ENCODE data around the gene SLC7A4.

DNA sequence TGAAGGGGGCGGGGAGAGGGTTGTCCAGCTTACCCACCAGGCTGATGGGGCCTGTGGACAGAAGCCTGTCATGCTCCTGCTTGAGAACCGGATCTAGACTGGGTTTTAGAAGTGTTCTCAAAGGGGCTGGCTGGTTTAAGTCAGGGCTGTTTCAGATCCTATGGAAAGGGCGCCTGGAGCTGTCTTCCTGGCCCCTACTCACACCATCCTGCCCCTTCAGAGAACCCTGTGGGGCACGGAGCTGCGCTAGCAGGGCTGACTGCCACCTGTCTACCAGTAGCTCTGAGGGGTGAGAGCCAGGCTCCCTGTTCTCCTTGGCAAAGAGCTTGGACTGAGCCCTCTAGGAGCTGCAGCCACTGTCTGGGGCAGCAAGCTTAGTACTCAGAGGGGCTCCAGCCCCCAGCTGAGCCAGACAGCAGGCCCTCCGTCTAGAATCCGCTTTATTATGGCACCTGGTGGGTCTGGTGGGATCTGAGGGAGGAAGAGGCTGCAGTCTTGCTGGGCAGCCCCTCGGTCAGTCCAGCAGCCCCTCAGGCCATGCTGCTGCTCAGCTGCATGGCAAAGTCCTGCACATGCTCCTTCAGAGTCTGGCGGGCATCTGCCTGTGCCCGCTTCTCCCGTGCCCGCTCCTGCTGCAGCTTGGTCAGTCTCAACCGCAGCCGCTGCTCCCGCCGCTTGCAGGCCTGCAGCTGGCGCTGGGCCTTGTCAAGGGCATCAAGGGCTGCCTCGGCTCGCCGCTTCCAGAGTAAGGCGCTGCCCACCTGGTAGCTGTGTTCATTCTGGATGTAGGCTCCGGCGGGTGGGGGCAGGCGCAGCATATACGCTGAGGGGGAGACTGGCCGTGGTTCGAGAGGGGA lies 32.8 kb downstream of the SLC7A4 start:
- TF ChIP-seq CTBP2 (IDR thresholded peaks at IDR 0.05; ENCODE audit: borderline replicate concordance, insufficient read depth, insufficient read length, low read length): no peak
- TF ChIP-seq CEBPB (IDR thresholded peaks at IDR 0.05; ENCODE audit: low read depth, low read length): no peak
- TF ChIP-seq, protein P1, sequence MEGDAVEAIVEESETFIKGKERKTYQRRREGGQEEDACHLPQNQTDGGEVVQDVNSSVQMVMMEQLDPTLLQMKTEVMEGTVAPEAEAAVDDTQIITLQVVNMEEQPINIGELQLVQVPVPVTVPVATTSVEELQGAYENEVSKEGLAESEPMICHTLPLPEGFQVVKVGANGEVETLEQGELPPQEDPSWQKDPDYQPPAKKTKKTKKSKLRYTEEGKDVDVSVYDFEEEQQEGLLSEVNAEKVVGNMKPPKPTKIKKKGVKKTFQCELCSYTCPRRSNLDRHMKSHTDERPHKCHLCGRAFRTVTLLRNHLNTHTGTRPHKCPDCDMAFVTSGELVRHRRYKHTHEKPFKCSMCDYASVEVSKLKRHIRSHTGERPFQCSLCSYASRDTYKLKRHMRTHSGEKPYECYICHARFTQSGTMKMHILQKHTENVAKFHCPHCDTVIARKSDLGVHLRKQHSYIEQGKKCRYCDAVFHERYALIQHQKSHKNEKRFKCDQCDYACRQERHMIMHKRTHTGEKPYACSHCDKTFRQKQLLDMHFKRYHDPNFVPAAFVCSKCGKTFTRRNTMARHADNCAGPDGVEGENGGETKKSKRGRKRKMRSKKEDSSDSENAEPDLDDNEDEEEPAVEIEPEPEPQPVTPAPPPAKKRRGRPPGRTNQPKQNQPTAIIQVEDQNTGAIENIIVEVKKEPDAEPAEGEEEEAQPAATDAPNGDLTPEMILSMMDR (IDR thresholded peaks at IDR 0.05; ENCODE audit: control extremely low read depth in 1 of 3, insufficient read depth in 1 of 3, low read depth in 1 of 3, low read length in 3 of 3): no peak
- peak in 1 of 2 experiments; percentile 17; a peak in 1 of 3 replicates for TF ChIP-seq POLR2A (IDR thresholded peaks at IDR 0.05; ENCODE audit: control extremely low read depth in 1 of 2, low read depth in 2 of 2, low read length in 2 of 2)
- TF ChIP-seq RNF2 (IDR thresholded peaks at IDR 0.05; ENCODE audit: borderline replicate concordance, low read depth, low read length, missing control alignments, poor library complexity, severe bottlenecking): no peak
- no peak for TF ChIP-seq TAF1 (IDR thresholded peaks at IDR 0.05; ENCODE audit: low read depth, low read length)

Data from H1 (cell line).